ENCODE data around the gene MAPK11. TPM values are rescaled to one million over a fixed set of nuclear protein-coding genes. Genes with fewer than 3 reads are reported as not detected.

The MAPK11 gene
- total RNA-seq, 4 donors from 2014 or later = 6.2 to 53.5 (median 13.1) TPM

DNA sequence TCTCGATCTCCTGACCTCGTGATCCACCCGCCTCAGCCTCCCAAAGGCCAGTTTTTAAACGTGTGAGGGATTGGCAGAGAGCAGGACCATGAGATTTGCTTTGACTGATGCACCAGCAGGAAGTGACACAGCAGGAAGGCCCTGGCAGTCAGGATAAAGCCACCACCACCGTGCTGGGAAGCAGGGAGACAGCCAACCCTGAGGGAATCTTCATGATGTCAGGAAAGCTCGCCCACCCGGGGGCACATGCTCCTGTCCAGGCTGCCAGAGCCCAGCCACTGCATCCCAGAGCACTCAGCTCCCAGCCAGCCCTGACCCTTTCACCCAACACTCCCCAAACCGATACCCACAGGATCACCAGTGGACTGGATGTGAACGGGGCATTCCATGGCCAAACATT, 31.4 kb downstream of the MAPK11 start:
- TF ChIP-seq, protein P1, sequence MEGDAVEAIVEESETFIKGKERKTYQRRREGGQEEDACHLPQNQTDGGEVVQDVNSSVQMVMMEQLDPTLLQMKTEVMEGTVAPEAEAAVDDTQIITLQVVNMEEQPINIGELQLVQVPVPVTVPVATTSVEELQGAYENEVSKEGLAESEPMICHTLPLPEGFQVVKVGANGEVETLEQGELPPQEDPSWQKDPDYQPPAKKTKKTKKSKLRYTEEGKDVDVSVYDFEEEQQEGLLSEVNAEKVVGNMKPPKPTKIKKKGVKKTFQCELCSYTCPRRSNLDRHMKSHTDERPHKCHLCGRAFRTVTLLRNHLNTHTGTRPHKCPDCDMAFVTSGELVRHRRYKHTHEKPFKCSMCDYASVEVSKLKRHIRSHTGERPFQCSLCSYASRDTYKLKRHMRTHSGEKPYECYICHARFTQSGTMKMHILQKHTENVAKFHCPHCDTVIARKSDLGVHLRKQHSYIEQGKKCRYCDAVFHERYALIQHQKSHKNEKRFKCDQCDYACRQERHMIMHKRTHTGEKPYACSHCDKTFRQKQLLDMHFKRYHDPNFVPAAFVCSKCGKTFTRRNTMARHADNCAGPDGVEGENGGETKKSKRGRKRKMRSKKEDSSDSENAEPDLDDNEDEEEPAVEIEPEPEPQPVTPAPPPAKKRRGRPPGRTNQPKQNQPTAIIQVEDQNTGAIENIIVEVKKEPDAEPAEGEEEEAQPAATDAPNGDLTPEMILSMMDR (IDR thresholded peaks at IDR 0.05; ENCODE audit: low read depth) = no peak

DNA sequence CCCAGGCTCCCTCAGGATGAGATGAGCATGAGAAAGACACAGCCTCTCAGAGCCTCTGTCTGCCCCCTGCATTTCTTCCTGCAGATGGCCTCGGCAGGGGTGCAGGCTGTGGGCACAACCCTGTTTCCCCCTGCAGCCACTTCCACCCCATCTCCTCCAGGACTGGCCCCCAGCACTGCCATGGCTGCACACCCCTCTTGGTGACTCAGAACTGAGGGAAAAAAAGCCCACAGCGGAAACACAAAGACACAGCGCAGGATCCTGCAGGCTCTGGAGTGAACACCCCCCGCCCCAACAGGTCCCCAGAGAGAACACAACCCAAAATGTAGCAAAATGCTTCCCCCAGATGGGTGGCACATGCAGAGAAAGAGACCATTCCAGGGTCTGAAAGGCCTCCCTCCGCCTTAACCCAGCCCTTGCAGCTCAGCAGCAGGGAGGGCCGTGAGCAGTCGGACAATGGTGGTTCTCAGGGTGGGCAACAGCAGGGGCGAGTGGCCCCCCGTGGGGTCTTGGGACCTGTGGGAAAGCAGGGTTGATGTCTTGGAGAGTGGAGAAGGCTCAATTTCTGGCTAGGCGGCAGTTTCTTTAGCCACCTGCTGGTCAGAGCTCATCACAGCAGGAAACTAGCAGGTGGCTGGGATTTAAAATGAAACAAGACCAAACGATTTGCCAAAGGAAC, 33.3 kb downstream of the MAPK11 start:
- TF ChIP-seq, protein P1 (IDR thresholded peaks at IDR 0.05; ENCODE audit: low read depth) = no peak

DNA sequence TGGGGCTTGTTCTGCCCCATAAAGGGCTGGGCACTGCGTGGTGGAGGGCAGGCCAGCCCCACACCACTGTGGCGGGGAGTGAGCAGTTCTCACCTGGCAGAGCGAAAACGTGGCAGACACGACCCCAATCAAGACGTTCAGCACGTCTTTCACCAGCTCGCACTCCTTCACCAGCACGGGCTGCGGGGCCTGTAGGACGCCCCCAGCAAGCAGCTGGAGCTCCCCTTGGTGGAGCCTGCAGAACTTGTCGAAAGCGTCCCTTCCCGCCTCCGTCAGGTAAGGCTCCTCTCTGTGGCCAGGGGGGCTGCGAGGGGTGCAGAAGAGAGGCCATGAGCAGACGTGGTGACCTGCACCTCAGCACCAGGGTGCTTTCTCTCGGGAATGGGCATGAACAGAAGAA, 37.0 kb downstream of the MAPK11 start:
- TF ChIP-seq, protein P1 (IDR thresholded peaks at IDR 0.05; ENCODE audit: low read depth) = no peak

- TF ChIP-seq, protein P1 (IDR thresholded peaks at IDR 0.05; ENCODE audit: low read depth) = no peak
These were observed 37.6 kb downstream of the MAPK11 start for GRCh38 chr22:50232481-50233151.

- TF ChIP-seq, protein P1 (IDR thresholded peaks at IDR 0.05; ENCODE audit: low read depth) = no peak
These were observed 40.8 kb downstream of the MAPK11 start for GRCh38 chr22:50229370-50229769.

DNA sequence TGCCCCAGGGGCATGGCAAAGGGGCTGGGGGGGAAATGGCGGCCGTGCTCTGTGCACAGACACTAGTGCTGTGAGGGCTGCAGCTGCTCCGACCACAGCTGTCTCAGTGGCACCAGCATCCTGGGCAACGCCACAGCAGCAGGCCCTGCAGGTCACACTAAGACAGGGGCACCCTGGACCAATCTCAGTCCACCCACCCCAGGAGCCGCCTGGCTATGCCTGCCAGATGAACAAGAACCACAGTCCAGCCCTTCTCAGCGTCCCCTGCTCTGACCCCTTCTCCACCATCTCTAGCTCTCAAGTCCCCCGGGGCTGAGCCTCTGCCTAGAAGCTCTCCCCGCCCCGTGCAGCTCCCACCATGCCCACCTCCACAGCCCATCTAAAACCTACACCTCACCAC, 41.8 kb downstream of the MAPK11 start:
- TF ChIP-seq, protein P1 (IDR thresholded peaks at IDR 0.05; ENCODE audit: low read depth) = no peak

- TF ChIP-seq, protein P1 (IDR thresholded peaks at IDR 0.05; ENCODE audit: low read depth) = no peak
These were observed 42.5 kb downstream of the MAPK11 start for GRCh38 chr22:50227579-50228215.
